Nephron progenitor cell (in vitro differentiated cells): ENCODE results near the gene ARHGAP12.
A peak's percentile ranks its signal among the peaks of the same experiment; 100 is the strongest.

ENCODE experiments used
- DNase-seq: peaks from one replicate; pipeline ENCODE4 v3.0.0; 2021
- H3K27ac Mint-ChIP-seq: 2 replicates; pipeline ENCODE4 v1.8.0; 2021; ENCODE audit warnings: mild to moderate bottlenecking, moderate library complexity, mixed read lengths
- H3K27me3 Mint-ChIP-seq: 2 replicates; pipeline ENCODE4 v1.8.0; 2021; ENCODE audit warnings: mild to moderate bottlenecking, low read depth, mixed read lengths; ENCODE audit not compliant: poor library complexity
- H3K36me3 Mint-ChIP-seq: 2 replicates; pipeline ENCODE4 v1.8.0; 2021; ENCODE audit warnings: low read depth, mixed read lengths
- H3K4me1 Mint-ChIP-seq: 2 replicates; pipeline ENCODE4 v1.8.0; 2021; ENCODE audit warnings: mixed read lengths
- H3K4me3 Mint-ChIP-seq: 2 replicates; pipeline ENCODE4 v1.8.0; 2021; ENCODE audit warnings: mild to moderate bottlenecking, moderate library complexity, mixed read lengths
- H3K9me3 Mint-ChIP-seq: 2 replicates; pipeline ENCODE4 v1.8.0; 2021; ENCODE audit warnings: mild to moderate bottlenecking, moderate library complexity, mixed read lengths
- CTCF ChIP-seq: fragments of 200-600 bp; sonication (generic); IDR thresholded peaks from 2 replicates; pipeline ENCODE4 v1.5.0; 2021; ENCODE audit warnings: antibody characterized with exemption

The ARHGAP12 gene

GRCh38 chr10:31924833-31925232 is 3.8 kb downstream of the ARHGAP12 start:
- peaks cover 33% of the 10 kb centered on the region for H3K36me3 Mint-ChIP-seq
- no peak for TF ChIP-seq CTCF
- H3K27ac Mint-ChIP-seq, result no peak overlapping the region
- H3K9me3 Mint-ChIP-seq, result peaks cover 21% of the 10 kb centered on the region
- H3K4me1 Mint-ChIP-seq, result peaks cover 26% of the 10 kb centered on the region
- H3K27me3 Mint-ChIP-seq, result peaks cover 5% of the 10 kb centered on the region
- H3K4me3 Mint-ChIP-seq, result no peak overlapping the region
- no peak for DNase-seq

DNA sequence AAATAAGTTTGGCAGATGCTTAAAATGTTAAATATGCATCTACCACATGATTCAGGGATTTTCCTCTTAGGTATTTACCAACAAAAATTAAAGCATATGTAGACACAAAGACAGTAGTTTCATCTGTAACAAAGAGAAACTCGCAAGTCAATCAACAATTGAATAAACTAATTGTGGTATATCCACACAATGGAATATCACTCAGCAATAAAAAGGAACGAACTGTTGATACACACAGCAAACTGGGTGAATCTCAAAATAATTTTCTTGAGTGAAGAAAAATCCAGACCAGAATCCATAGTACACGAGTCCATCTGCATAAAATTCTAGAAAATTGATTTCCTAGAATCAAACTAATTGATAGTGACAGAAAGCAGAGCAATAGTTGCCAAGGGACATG is 5.2 kb downstream of the ARHGAP12 start:
- Mint-ChIP-seq H3K36me3 (peaks cover 39% of the 10 kb centered on the region), H3K4me3 (no peak overlapping the region), H3K27ac (no peak overlapping the region), H3K4me1 (peaks cover 20% of the 10 kb centered on the region), H3K9me3 (peaks cover 24% of the 10 kb centered on the region), H3K27me3 (no peaks in the 10 kb centered on the region)
- DNase-seq, result no peak
- no peak for TF ChIP-seq CTCF

GRCh38 chr10:31921031-31921430 is 7.6 kb downstream of the ARHGAP12 start:
- no peak for TF ChIP-seq CTCF
- H3K9me3 Mint-ChIP-seq, result peaks cover 28% of the 10 kb centered on the region
- H3K27ac Mint-ChIP-seq, result peak overlapping the region; percentile 94
- H3K4me3 Mint-ChIP-seq, result no peak overlapping the region
- no peaks in the 10 kb centered on the region for H3K27me3 Mint-ChIP-seq
- H3K4me1 Mint-ChIP-seq, result peaks cover 4% of the 10 kb centered on the region
- peaks cover 47% of the 10 kb centered on the region for H3K36me3 Mint-ChIP-seq
- no peak for DNase-seq

DNA sequence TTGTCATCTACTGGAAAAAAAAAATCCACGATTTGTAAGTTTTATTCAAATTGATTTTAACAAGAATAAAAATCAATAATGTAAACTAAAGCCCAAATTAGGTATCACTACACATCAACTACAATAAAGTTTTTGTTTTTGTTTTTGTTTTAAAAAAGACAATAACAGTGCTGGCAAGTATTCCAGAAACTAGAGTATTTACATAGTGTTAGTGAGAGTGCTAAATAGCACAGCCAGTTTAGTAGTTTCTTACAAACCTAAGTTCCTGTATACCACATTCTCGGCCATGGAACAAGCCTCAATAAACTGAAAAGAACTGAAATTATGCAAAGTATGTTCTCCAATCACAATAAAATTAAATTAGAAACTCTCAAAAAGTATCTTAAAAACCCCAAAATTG is 8.1 kb downstream of the ARHGAP12 start:
- no peaks in the 10 kb centered on the region for H3K4me1 Mint-ChIP-seq
- H3K27ac Mint-ChIP-seq, result no peak overlapping the region
- DNase-seq, result no peak
- TF ChIP-seq CTCF, result no peak
- H3K9me3 Mint-ChIP-seq, result peaks cover 28% of the 10 kb centered on the region
- no peak overlapping the region for H3K4me3 Mint-ChIP-seq
- no peaks in the 10 kb centered on the region for H3K27me3 Mint-ChIP-seq
- H3K36me3 Mint-ChIP-seq, result peaks cover 47% of the 10 kb centered on the region

DNA sequence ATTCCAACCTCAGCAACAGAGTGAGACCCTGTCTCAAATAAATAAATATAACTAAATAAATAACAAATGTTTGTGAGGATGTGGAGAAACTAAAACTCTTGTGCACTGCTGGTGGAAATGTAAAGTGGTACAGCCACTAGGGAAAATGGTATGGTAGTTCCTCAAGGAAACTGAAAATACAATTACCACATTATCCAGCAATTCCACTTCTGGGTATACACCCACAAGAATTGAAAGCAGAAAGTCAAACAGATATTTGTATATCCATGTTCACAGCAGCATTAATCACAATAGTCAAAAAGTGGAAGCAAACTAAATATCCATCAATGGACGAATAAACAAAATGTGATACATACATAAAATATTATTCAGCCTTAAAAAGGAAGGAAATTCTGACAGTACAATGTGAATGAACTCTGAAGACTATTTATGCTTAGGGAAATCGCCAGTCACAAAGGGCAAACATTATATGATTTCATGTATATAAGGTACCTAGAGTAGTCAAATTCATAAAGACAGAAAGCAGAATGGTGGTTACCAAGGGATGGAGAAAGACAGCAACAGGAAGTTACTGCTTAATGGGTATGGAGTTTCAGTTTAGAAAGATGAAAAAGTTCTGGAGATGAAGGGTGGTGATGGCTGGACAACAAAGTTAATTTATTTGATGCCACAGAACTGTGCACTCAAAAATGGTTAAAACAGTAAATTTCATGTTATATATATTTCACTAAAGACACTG is 9.8 kb downstream of the ARHGAP12 start:
- H3K27me3 Mint-ChIP-seq, result no peaks in the 10 kb centered on the region
- no peak for DNase-seq
- H3K4me1 Mint-ChIP-seq, result no peaks in the 10 kb centered on the region
- TF ChIP-seq CTCF, result no peak
- H3K4me3 Mint-ChIP-seq, result no peak overlapping the region
- H3K9me3 Mint-ChIP-seq, result peaks cover 20% of the 10 kb centered on the region
- no peak overlapping the region for H3K27ac Mint-ChIP-seq
- H3K36me3 Mint-ChIP-seq, result peaks cover 34% of the 10 kb centered on the region

DNA sequence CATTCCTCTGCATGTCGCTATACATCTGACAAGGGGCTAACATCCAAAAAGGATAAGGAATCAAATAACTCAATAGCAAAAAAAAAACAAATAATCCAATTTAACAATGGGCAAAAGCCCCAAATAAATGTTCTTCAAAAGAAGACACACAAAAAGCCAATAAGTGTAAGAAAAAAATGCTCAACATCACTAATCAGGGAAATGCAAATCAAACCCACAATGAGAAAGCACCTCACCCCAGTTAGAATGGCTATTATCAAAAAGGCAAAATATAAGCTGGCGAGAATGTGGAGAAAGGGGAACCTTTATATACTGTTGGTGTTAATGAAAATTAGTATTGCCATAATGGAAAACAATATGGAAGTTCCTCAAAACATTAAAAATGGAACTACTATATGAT is 14.3 kb downstream of the ARHGAP12 start:
- H3K9me3 Mint-ChIP-seq, result peaks cover 8% of the 10 kb centered on the region
- peaks cover 17% of the 10 kb centered on the region for H3K4me1 Mint-ChIP-seq
- TF ChIP-seq CTCF, result no peak
- no peak for DNase-seq
- H3K27me3 Mint-ChIP-seq, result no peaks in the 10 kb centered on the region
- no peak overlapping the region for H3K27ac Mint-ChIP-seq
- no peak overlapping the region for H3K4me3 Mint-ChIP-seq
- peaks cover 26% of the 10 kb centered on the region for H3K36me3 Mint-ChIP-seq
